Keratinocyte (primary cell): ENCODE measurements around the gene PPP1R3F.

ENCODE experiments used
- EZH2 ChIP-seq: IDR thresholded peaks from one replicate; pipeline ENCODE4 v1.6.1; 2012; ENCODE audit warnings: inconsistent platforms, mild to moderate bottlenecking, low read length, moderate library complexity
- TF ChIP-seq, protein P1 (sequence below), 3 experiments: IDR thresholded peaks in 1 of 3; conservative IDR thresholded peaks in 1 of 3; optimal IDR thresholded peaks in 1 of 3; 2 replicates in 2 of 3; 3 replicates in 1 of 3; pipeline versions ENCODE3 to v1.5.1; 2011; ENCODE audit warnings: low read length in 3 of 3, mild to moderate bottlenecking in 3 of 3, moderate library complexity in 2 of 3, control low read depth in 1 of 3, inconsistent platforms in 1 of 3; ENCODE audit not compliant: insufficient read depth in 2 of 3; ENCODE audit errors: extremely low read depth in 1 of 3

GRCh38 chrX:49231333-49232000, 38.1 kb upstream of the PPP1R3F start:
- TF ChIP-seq EZH2 = no peak
- TF ChIP-seq, protein P1, sequence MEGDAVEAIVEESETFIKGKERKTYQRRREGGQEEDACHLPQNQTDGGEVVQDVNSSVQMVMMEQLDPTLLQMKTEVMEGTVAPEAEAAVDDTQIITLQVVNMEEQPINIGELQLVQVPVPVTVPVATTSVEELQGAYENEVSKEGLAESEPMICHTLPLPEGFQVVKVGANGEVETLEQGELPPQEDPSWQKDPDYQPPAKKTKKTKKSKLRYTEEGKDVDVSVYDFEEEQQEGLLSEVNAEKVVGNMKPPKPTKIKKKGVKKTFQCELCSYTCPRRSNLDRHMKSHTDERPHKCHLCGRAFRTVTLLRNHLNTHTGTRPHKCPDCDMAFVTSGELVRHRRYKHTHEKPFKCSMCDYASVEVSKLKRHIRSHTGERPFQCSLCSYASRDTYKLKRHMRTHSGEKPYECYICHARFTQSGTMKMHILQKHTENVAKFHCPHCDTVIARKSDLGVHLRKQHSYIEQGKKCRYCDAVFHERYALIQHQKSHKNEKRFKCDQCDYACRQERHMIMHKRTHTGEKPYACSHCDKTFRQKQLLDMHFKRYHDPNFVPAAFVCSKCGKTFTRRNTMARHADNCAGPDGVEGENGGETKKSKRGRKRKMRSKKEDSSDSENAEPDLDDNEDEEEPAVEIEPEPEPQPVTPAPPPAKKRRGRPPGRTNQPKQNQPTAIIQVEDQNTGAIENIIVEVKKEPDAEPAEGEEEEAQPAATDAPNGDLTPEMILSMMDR (optimal IDR thresholded peaks at IDR 0.05 in 1 of 3, IDR thresholded peaks at IDR 0.05 in 1 of 3, conservative IDR thresholded peaks at IDR 0.05 in 1 of 3; ENCODE audit: extremely low read depth in 1 of 3, insufficient read depth in 2 of 3, low read length in 3 of 3) = no peak
